ENCODE measurements around the gene GNG2.

GRCh38 chr14:51914310-51914709 lies 53.9 kb downstream of the GNG2 start:
- TF ChIP-seq CTCF (IDR thresholded peaks at IDR 0.05): no peak
- no peak for TF ChIP-seq POLR2A (IDR thresholded peaks at IDR 0.05)
- no peak for TF ChIP-seq POLR2AphosphoS5 (IDR thresholded peaks at IDR 0.05)
